OCI-LY7 (cell line): Measurements from ENCODE around the gene HSD17B1. TPM values are rescaled to one million over a fixed set of nuclear protein-coding genes. Genes with fewer than 3 reads are reported as not detected.

ENCODE experiments used
- BruUV-seq: library from RNA; stranded (reverse); fragments of 400-500 nt; replicated peaks from 2 replicates; lab custom pipeline; 2021; lab: Mats Ljungman, UMichigan
- CTCF ChIA-PET: fragments of 300-600 bp; sonication (Branson Sonifier 250); formaldehyde crosslinking; loops from one replicate; lab custom pipeline; 2022; ENCODE audit warnings: antibody characterized with exemption; ENCODE audit not compliant: unreplicated experiment; lab: Charles Lee
- POLR2A ChIA-PET: fragments of 300-600 bp; sonication (Branson Sonifier 250); formaldehyde crosslinking; loops from one replicate; lab custom pipeline; 2022; ENCODE audit warnings: antibody characterized with exemption; lab: Charles Lee
- DNase-seq: peaks from one replicate; pipeline ENCODE4 v3.0.0-alpha.2; 2015; ENCODE audit warnings: low spot score
- H2AFZ ChIP-seq: fragments of 200-600 bp; sonication (generic), shearing (Covaris generic); 2 replicates; pipeline ENCODE4 v1.6.1; 2014; ENCODE audit warnings: mild to moderate bottlenecking, antibody characterized with exemption, low read length, moderate library complexity
- H3K27ac ChIP-seq: fragments of 200-600 bp; sonication (generic); 2 replicates; pipeline ENCODE4 v1.5.1; 2014; ENCODE audit warnings: mixed run types, low read depth, mild to moderate bottlenecking, moderate library complexity, low read length, inconsistent platforms; ENCODE audit not compliant: poor library complexity, severe bottlenecking
- H3K36me3 ChIP-seq: fragments of 200-600 bp; sonication (generic); 2 replicates; pipeline ENCODE4 v1.6.1; 2014; ENCODE audit warnings: mild to moderate bottlenecking, antibody characterized with exemption, low read length, moderate library complexity, mixed read lengths; ENCODE audit not compliant: insufficient read depth
- H3K4me1 ChIP-seq: fragments of 200-600 bp; sonication (generic); 2 replicates; pipeline ENCODE4 v1.5.1; 2014; ENCODE audit warnings: mild to moderate bottlenecking, low read length; ENCODE audit not compliant: insufficient read depth, poor library complexity, severe bottlenecking
- H3K4me2 ChIP-seq: fragments of 200-600 bp; sonication (generic); 2 replicates; pipeline ENCODE4 v1.6.1; 2014; ENCODE audit warnings: mild to moderate bottlenecking, low read length
- H3K4me3 ChIP-seq: fragments of 200-600 bp; sonication (generic); 2 replicates; pipeline ENCODE4 v1.5.1; 2014; ENCODE audit warnings: mild to moderate bottlenecking, low read depth, low read length; ENCODE audit not compliant: poor library complexity, severe bottlenecking
- H3K79me2 ChIP-seq: fragments of 200-600 bp; sonication (generic); 2 replicates; pipeline ENCODE4 v1.6.1; 2016; ENCODE audit warnings: low read depth, mild to moderate bottlenecking, low read length, moderate library complexity, mixed read lengths; ENCODE audit not compliant: insufficient read depth
- H3K9me2 ChIP-seq: fragments of 200-600 bp; sonication (generic); 2 replicates; pipeline ENCODE4 v1.6.1; 2016; ENCODE audit warnings: mild to moderate bottlenecking, low read length, mixed read lengths; ENCODE audit not compliant: insufficient read depth
- H3K9me3 ChIP-seq: fragments of 200-600 bp; sonication (generic); 2 replicates; pipeline ENCODE4 v1.6.1; 2014; ENCODE audit warnings: mild to moderate bottlenecking, mixed run types, low read length, mixed read lengths
- H4K20me1 ChIP-seq: fragments of 200-600 bp; sonication (generic); 2 replicates; pipeline ENCODE4 v1.6.1; 2014; ENCODE audit warnings: mild to moderate bottlenecking, antibody characterized with exemption, low read length, moderate library complexity, mixed read lengths; ENCODE audit not compliant: insufficient read depth
- EZH2phosphoT487 ChIP-seq: fragments of 200-600 bp; sonication (generic); IDR thresholded peaks from 2 replicates; pipeline ENCODE4 v1.6.1; 2018; ENCODE audit warnings: low read depth, borderline replicate concordance, mild to moderate bottlenecking, mixed run types, antibody characterized with exemption, low read length, moderate library complexity, mixed read lengths
- intact Hi-C: fragments of 100-400 bp; cut with micrococcal nuclease; formaldehyde crosslinking; loops from one replicate; pipeline ENCODE4 v1.10.0; 2022; ENCODE audit not compliant: unreplicated experiment
- total RNA-seq, 2 experiments: library from RNA; depleted of rRNA in 1 of 2; stranded (reverse); fragments of >200 nt in 1 of 2; shearing (Covaris generic) in 1 of 2; gene quantifications; 2 replicates each; pipeline ENCODE4 v1.2.3, GENCODE V29; 2014 to 2022
- TF ChIP-seq, protein P1 (sequence below): fragments of 200-600 bp; sonication (generic); conservative IDR thresholded peaks from 2 replicates; pipeline ENCODE4 v1.5.1; 2014; ENCODE audit warnings: mild to moderate bottlenecking, antibody characterized with exemption, low read length, moderate library complexity, mixed read lengths

The HSD17B1 gene
- total RNA-seq, 2 experiments from 2014 or later: 2.2 to 2.5 TPM

GRCh38 chr17:42548993-42549755 lies 3.5 kb upstream of the HSD17B1 start:
- H3K9me3 ChIP-seq: no peaks in the 10 kb centered on the region
- H3K9me2 ChIP-seq: no peaks in the 10 kb centered on the region
- peak overlapping the region; percentile 57 for H3K4me2 ChIP-seq
- no peak overlapping the region for H3K27ac ChIP-seq
- no peak for TF ChIP-seq EZH2phosphoT487
- TF ChIP-seq, protein P1, sequence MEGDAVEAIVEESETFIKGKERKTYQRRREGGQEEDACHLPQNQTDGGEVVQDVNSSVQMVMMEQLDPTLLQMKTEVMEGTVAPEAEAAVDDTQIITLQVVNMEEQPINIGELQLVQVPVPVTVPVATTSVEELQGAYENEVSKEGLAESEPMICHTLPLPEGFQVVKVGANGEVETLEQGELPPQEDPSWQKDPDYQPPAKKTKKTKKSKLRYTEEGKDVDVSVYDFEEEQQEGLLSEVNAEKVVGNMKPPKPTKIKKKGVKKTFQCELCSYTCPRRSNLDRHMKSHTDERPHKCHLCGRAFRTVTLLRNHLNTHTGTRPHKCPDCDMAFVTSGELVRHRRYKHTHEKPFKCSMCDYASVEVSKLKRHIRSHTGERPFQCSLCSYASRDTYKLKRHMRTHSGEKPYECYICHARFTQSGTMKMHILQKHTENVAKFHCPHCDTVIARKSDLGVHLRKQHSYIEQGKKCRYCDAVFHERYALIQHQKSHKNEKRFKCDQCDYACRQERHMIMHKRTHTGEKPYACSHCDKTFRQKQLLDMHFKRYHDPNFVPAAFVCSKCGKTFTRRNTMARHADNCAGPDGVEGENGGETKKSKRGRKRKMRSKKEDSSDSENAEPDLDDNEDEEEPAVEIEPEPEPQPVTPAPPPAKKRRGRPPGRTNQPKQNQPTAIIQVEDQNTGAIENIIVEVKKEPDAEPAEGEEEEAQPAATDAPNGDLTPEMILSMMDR: no peak
- no peak for DNase-seq
- ChIA-PET CTCF (no interaction called here), POLR2A (no interaction called here)
- peak overlapping the region; percentile 48 for H3K4me3 ChIP-seq
- H3K4me1 ChIP-seq: peaks cover 14% of the 10 kb centered on the region
- H3K79me2 ChIP-seq: no peaks in the 10 kb centered on the region
- no peaks in the 10 kb centered on the region for H4K20me1 ChIP-seq
- no TSS peak for BruUV-seq
- no peak overlapping the region for H2AFZ ChIP-seq
- no peaks in the 10 kb centered on the region; the same call in 1 of the 2 replicates for H3K36me3 ChIP-seq
- intact Hi-C loops: loop anchor here (2.0 kb wide), 1 partner anchor 28 kb away; the partner anchor contains the start of gene PSMC3IP

GRCh38 chr17:42553161-42553818 lies 567 bp downstream of the HSD17B1 start:
- Histone ChIP-seq H3K4me2 (peak overlapping the region; percentile 86), H3K79me2 (no peaks in the 10 kb centered on the region), H3K4me3 (peak overlapping the region; percentile 87), H4K20me1 (no peaks in the 10 kb centered on the region), H3K9me3 (no peaks in the 10 kb centered on the region), H3K4me1 (peaks cover 29% of the 10 kb centered on the region), H2AFZ (no peak overlapping the region), H3K36me3 (no peaks in the 10 kb centered on the region), H3K9me2 (no peaks in the 10 kb centered on the region), H3K27ac (no peak overlapping the region)
- TF ChIP-seq EZH2phosphoT487: no peak
- TF ChIP-seq, protein P1: no peak
- CTCF ChIA-PET: no interaction called here
- no TSS peak for BruUV-seq
- no peak for DNase-seq
- intact Hi-C loops: no loop called here
- POLR2A ChIA-PET: no interaction called here

GRCh38 chr17:42553866-42554249 lies 1.1 kb downstream of the HSD17B1 start:
- Histone ChIP-seq H3K79me2 (no peaks in the 10 kb centered on the region), H3K36me3 (no peaks in the 10 kb centered on the region), H3K9me2 (no peaks in the 10 kb centered on the region), H3K27ac (peak overlapping the region; percentile 64), H3K4me2 (peak overlapping the region; percentile 86), H3K4me1 (peaks cover 23% of the 10 kb centered on the region), H3K9me3 (no peaks in the 10 kb centered on the region), H4K20me1 (no peaks in the 10 kb centered on the region), H2AFZ (peak overlapping the region; percentile 54; the same call in 1 of the 2 replicates), H3K4me3 (peak overlapping the region; percentile 87)
- ChIA-PET POLR2A (no interaction called here), CTCF (no interaction called here)
- no peak for DNase-seq
- intact Hi-C loops: no loop called here
- no TSS peak for BruUV-seq
- no peak for TF ChIP-seq EZH2phosphoT487
- TF ChIP-seq, protein P1: no peak
